Activated CD4-positive, alpha-beta T cell treated with anti-CD3 and anti-CD28 coated beads, Interleukin-2, Interleukin-4, amounts not matched to agents 100 ng/mL and 50 ng/mL, durations not matched to agents 16 hours and 8 hours (primary cell): ENCODE results near the gene REXO5.
A peak's percentile ranks its signal among the peaks of the same experiment; 100 is the strongest.
"Not testable (repeated sequence)": the region's sequence is repeated elsewhere in the genome, so short reads cannot be mapped to it uniquely, and the experiment has no call there.

Experiments used
- DNase-seq: peaks from one replicate; pipeline ENCODE4 v3.0.0-alpha.2; 2020; ENCODE audit warnings: low spot score

Gene REXO5, protein sequence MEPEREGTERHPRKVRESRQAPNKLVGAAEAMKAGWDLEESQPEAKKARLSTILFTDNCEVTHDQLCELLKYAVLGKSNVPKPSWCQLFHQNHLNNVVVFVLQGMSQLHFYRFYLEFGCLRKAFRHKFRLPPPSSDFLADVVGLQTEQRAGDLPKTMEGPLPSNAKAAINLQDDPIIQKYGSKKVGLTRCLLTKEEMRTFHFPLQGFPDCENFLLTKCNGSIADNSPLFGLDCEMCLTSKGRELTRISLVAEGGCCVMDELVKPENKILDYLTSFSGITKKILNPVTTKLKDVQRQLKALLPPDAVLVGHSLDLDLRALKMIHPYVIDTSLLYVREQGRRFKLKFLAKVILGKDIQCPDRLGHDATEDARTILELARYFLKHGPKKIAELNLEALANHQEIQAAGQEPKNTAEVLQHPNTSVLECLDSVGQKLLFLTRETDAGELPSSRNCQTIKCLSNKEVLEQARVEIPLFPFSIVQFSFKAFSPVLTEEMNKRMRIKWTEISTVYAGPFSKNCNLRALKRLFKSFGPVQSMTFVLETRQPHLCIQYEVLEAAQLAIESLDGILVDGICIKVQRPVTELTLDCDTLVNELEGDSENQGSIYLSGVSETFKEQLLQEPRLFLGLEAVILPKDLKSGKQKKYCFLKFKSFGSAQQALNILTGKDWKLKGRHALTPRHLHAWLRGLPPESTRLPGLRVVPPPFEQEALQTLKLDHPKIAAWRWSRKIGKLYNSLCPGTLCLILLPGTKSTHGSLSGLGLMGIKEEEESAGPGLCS

DNA sequence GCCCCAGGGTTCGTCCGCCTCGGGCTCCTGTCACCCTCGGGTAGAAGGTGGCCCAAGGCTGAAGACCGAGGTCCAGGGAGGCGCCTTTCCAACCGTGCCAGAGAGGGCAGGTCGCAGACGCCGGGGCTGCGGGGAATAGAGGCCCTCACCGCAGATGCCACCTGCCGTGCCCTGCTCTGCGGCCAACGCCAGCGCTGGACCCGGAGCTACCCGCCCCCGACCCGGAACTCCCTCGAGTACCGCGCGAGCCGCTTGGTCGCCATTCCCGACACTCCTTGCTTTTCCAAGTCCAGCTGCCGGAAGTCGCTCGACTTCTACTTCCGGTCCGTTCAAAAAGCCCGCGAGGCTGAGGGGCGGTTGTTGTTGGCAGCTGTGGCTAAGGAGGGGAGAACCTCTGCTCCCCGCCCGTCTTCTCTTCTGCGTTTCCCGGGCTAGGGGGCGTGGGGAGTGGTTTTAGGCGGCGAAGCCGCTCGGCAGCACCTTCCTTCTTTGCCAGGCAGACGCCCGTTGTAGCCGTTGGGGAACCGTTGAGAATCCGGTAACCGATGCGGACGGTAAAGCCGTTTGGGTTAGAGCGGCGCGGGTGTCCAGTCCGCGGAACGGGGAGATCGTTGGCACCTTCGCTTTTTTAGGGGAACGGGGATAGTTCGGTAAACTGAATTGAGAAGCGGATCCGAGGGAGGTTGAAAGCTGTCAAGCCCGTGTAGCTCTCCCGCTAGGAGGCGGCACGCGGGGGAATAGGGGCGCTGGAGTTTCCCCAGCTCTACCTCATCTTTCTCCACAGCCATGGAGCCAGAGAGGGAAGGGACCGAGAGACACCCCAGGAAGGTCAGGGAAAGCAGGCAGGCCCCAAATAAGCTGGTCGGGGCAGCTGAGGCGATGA, at the start of gene REXO5, which contains the start of gene ERI2:
REXO5 (plus strand) TSS at position 360 of the 883 bp plus-strand sequence; CDS start at position 787, 427 bp downstream.
ERI2 (minus strand) TSS at position 305 of the 883 bp plus-strand sequence; CDS start at position 263, 42 bp downstream.
- DNase-seq = peak; percentile 83

DNA sequence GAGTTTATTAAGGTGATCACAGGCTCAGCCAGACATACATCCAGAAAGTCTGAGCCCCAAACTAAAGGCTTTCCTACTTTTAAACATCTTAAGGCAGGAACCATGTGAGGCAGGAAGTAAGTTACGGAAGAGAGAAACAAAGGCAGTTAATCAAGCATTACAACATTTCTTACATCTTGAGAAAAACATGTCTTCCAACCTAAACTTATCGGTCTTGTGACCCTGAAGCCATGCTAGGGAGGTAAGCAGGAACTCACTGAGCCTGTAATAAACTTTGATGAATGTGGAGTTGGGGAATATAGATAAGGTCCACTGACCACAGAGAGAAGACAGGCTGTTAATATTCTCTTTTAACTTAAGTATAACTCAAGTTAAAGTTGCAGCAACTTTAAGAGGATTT, 46.0 kb upstream of the REXO5 start:
- no peak for DNase-seq

DNA sequence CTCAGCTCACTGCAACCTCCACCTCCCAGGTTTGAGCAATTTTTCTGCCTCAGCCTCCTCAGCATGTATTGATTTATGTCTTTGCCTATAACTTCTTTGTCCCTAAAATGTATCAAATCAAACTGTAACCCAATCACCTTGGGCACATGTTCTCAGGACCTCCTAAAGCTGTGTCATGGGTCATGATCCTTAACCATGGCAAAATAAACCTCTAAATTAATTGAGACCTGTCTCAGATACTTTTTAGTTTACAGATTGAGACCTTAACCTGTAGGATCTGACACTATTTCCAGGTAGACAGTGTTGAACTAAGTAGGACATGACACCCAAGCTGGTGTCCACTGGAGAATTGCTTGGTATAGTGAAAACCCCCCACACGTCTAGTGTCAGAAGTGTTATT, 45.2 kb upstream of the REXO5 start:
- no peak for DNase-seq

DNA sequence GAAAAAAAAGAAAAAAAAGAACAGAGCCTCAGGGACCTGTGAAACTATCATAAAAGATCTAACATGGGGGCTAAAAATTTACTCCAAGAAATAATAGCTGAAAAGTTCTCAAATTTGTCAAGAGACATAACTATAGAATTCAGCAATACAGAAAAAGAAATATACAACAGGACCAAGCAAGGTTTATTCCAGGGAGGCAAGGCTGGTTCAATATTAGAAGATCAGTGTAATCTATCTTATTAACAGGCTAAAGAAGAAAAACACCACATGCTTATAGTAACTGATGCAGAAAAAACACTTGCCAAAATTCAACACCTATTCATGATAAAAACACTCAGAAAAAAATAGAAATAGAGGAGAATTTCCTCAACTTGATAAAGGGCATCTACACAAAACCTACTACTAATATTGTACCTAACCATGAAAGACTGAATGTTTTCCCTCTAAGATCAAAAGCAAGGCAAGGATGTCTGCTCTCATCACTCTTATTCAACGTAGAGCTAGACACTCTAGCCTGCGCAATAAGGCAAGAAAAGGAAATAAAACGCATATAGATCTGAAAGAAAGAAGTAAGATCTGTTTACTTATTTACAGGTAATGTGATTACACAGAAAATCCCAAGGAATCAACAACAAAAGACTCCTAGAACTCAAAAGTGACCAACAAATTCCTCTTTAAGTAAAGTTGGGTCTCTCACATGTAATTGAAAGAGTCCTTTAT, 43.8 kb upstream of the REXO5 start:
- no peak for DNase-seq

DNA sequence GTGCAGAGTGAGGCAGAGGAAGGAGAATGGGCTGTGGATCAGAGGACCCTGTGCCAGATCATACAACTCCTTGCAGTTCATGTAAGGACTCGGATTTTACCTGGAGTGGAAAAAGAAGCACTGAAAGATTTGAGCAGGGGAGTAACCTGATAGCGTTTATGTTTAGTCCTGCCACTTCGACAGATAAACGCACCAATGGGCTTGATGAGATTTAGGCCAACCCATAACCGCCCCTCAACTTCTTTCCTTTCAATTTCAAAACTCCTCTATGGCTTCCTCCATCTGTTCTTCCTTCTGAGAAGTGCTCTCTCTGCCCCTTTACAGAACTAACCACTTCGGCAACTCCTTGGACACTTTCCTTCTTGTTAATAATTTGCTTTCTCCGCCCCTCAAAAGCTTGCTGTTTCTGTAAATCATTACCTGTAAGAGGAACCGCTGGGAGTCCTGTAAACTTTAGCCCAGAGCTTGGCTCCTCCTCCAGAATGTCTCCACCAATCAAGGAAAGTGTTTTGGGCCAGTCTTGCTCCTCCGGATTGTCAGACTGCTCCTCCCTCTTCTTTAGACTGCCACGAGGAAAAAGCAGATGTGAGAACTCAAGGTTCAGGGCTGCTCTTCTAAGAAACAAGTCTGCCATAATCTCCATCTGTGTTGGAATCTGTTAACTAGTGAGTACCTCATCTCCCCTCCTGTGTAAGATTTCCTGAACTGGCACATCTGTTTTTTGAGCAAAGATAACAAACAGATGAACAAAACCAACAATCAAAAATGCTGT, 42.7 kb upstream of the REXO5 start, which contains the start of gene ACSM3:
ACSM3 (plus strand) TSS at position 554 of the 772 bp plus-strand sequence. CDS start 6,021 bp downstream, outside the sequence.
- peak; percentile 75 for DNase-seq

DNA sequence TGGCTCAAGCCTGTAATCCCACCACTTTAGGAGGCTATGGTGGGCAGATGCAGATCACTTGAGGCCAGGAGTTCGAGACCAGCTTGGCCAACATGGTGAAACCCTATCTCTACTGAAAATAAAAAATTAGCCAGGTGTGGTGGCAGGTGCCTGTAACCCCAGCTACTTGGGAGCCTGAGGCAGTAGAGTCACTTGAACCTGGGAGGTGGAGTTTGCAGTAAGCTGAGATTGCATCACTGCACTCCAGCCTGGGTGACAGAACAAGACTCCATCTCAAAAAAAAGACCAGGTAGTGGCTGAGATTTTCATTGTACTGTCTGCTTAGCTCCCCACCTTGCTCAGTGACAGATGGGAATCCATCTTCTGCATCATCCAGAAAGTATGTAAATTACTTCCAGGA, 41.9 kb upstream of the REXO5 start:
- DNase-seq = not testable (repeated sequence)

DNA sequence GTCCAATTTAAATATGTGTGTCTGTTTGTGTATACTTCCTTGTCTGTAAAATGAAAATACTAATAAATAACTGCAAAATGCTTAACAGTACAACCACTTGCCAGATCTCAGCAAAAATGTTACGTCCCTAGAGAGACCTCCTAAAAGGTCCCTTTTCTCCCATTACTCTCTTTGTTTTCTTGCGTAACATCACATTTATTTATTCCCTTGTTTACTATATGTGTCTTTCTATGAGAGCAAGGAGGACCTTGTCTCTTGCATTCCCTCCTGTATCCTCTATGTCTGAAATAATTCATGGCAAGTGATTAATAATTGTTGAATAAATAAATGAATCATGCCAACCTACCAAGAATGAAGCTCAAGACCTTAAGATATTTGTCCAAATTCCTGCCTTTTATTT, 40.6 kb upstream of the REXO5 start:
- no peak for DNase-seq

DNA sequence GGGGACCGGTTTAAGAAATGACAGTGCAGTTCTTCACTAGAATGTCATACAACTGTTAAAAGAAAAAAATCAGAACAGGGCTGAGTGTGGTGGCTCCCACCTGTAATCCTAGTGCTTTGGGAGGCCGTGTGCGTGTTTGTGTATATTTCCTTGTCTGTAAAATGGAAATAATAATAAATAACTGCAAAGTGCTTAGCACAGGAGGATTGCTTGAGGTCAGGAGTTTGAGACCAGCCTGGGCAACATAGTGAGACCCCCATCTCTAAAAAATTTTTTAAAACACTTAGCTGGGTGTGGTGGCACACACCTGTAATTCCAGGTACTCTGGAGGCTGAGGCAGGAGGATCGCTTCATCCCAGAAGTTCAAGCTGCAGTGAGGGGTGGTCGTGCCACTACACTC, 40.0 kb upstream of the REXO5 start:
- DNase-seq = no peak

DNA sequence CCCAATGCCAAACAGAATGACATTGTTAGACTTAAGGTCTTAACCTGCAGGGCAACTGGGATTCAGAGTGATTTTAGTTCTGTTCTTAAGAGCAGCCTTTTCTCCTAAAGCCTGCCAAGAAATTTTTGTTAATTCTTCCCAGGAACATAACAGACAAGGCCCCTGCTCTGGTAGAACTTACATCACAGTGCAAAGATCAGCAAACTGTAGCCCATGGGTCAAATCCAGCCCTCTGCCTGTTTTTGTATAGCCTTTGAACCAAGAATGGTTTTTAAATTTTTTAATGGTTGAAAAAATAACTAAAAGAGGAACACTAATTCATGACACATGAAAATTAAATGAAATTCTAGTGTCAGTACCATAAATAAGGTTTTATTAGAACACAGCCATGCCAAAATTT, 38.8 kb upstream of the REXO5 start:
- no peak for DNase-seq

DNA sequence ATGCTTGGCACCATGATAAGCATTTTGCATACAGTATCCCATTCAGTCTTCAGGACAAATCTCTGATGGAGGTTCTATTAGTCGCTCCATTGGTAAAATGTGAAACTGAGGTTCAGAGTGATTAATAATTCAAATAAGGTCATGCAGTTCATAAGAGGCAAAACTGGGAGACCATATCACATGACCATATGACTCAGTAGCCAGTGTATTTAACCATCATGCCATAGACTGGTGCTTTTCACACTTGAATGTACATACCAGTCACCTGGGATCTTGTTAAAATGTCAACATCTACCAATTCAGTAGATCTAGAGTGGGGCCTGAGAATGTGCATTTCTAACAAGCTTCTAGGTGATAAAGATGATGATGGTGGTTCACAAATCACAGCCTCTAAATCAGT, 38.2 kb upstream of the REXO5 start:
- no peak for DNase-seq

DNA sequence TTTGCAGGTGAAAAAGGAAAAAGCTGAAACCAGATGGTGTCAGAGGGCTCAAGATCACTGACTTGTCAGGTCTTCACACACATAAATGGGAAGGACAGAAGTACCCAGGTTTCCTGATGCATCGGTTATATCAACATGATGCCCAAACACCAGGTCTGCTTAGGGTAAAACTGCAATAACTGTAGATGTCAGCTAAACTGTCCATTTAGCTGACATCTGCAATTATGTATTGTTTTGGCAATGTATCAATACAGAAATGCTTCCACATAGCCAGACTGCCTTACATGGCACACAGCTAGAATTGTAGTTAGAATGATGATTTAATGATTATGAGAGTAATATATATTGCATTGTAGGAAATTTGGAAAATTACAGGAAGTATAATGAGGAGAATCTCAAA, 37.5 kb upstream of the REXO5 start:
- DNase-seq = no peak

DNA sequence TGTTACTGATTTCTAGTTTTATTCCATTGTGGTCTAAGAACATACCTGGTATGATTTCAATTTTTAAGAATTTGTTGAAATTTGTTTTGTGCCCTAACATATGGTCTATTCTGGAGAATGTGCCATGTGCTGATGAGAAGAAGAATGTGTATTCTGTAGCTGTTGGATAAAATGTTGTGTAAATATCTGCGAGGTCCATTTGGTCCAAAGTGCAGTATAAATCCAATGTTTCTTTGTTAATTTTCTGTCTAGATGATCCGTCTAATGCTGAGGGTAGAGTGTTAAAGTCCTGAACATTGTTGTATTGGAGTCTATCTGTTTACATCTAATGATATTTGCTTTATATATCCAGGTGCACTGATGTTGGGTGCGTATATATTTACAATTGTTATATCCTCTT, 32.6 kb upstream of the REXO5 start:
- no peak for DNase-seq

DNA sequence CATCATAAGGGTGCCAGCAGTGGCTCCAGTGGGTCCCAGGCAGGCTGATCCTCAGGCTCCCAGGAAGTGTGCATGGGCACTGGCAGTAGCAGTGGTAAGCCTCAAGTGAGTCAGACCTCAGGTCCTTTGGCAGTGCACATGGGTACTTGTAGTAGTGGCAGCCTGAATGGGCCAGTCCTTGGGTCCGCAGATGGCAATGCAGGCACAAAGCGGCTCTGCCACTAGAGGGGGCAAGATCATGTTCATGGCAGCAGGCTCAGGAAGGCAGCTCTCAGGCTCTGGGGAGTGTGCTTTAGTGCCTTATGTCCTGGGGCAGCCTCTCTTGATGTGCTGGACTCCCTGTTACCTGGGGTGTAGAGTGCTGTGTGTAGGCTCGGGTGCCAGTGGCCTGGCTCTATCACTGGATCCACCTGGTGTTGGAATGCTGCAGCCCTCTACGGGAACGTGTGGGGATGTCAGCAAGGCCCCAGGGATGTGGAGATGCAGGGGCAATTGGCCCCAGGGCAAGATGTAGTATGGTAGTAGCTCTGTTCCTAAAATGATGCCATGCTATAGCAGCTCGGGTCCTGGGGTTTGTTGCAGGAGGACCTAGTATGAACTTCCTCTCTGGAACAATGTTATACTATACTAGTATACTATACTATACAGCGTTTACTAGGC, 31.5 kb upstream of the REXO5 start:
- DNase-seq = peak; percentile 73

DNA sequence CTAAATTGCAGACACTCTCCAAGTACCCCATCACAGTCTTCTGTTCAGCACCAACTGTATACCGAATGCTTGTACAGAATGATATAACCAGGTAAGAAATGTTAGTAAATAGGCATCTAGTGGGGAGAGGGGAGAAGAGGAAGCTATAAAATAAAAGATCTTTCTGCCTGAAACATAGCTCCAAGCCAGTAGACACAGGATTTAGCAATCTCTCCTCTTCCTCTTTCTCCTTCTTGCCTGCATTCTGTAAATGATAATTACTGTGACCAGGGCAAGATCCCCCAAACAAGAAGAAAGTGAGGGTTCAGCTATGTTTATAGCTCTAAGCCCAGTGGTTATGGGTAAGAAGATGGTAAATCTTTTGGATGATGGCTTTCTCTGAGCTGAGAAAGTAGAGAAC, 24.6 kb upstream of the REXO5 start:
- no peak for DNase-seq

DNA sequence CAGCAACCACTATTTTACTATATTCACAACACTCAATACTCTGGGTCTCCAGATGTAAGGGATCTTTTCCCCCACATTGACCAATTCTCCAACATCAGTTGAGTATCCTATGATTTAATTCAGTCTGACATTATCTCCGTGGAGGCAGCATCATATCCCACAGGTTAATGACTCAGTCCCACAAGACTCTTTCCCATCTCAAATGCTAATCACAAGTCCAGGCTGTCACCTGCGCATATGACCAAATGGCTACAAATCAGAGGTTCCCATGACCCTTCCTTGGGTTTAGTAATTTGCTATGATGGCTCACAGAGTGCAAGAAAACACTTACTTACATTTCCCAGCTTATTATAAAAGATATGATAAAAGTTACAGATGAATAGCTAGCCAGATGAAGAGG, 23.9 kb upstream of the REXO5 start:
- DNase-seq = no peak

DNA sequence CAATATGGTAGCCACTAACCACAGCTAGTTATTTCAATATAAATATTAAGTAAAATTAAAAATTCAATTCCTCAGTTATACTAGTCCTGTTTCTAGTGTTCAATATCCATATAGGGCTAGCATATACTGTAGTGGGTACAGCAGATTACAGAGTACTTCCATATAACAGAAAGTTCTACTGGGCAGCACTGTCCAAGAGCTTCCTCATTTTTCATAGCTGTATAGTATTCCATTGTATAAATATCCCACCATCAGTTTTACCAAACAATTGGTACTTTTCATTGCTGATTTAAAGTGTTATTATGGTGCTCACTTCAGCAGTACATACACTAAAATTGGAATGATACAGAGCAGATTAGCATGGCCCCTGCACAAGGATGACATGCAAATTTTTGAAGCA, 22.1 kb upstream of the REXO5 start:
- DNase-seq = no peak

DNA sequence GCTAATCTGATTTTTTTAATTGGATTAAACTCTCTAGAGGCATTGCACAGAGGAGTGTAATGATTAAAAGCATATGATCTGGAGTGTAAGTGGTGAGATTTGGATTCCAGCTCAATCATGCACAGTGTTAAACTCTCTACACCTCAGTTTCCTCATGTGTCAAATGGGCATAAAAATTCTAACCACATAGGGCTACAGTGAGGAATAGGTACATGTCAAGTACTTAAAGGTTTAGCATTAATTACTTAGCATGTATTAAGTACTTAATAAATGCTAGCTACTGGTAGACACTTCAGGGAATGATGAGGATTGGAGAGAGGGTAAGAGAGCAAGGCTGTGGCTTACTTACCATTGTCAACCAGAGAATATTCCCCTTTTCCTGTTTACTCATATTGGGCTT, 17.2 kb upstream of the REXO5 start:
- no peak for DNase-seq

DNA sequence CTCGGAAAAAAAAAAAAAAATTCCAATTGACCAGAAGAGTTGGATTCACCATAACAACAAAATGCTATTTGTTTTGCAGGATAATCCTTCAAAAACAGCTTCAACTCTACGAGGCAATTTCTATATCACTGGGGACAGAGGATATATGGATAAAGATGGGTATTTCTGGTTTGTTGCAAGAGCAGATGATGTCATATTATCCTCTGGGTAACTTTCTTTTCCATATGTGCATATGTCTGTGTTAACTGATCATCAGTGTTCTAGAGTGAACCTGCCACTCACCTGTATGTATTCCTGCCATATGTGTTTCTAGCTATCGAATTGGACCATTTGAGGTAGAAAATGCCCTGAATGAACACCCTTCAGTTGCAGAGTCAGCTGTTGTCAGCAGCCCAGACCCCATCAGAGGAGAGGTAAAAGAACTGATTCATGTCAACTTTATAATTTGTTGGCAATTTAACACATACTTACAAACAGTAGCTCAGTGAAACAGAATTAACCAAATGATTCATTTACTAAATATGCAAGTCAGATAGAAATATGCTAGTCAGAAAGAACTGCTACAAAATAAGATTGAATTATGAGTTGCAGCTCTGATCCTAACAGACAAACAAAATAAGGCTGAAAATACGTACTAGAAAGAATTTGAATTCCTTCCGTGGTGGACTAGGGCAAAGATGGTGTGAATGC, 14.3 kb upstream of the REXO5 start:
- no peak for DNase-seq

DNA sequence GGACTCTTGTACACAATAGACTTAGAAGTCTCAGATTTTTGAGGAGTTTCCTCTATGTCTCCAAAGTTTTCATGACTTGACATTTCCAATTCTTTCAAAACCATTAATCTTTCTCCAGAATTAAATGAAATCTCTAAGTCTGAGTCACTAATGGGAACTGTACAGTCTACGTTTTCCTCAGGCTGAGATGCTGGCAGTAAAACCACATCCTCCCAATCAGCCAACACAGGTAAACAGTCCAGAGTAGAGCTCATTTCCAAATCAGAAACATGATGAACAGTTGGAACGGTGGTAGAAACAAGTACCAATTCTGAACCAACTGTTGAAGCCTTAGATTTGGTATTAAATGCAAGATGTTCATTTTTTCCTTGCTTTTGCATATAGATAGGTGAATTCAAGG, 8.0 kb upstream of the REXO5 start:
- no peak for DNase-seq

DNA sequence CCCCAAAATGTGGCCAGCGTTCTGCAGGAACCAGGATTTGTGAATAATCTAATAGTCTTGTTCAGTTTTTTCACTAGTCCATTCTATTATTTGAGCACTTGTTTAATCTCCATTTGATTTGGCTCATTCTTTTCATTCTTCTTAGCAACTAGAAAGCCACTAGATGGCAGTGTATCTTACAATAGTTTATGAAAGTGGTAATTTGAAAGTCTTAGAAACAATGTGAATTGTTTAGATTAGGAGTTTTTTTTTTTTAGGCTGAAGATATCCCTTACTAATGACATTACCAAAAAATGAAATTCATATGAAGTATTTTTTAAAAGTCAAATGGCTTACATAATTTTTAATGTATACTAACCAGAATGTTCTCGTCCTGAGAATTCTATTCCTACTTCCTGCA, 6.7 kb upstream of the REXO5 start:
- no peak for DNase-seq
